Islet of Langerhans (tissue), 1 donor: ENCODE results near the gene SPEF1.
"Not testable (repeated sequence)": the region's sequence is repeated elsewhere in the genome, so short reads cannot be mapped to it uniquely, and the experiment has no call there.

Experiments used
- FAIRE-seq: peaks from one replicate; lab custom pipeline; 2011; peaks lifted over from hg19 to GRCh38; lab: Jason Lieb, UNC

SPEF1 gene

DNA sequence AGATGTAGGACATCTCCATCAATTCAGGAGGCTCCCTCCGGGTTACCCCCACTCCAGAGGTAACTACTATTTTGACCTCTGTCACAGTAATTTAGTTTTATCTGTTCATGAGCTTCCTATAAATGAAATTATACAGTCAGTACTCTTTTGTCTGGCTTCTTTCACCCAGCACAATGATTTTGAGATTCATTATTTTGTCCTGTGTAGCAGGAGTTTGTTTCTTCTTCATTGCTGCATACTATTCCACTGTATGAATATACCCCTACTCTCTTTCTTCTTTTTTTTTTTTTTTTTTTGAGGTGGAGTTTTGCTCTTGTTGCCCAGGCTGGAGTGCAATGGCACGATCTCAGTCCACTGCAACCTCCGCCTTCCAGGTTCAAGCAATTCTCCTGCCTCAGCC is 27.3 kb upstream of the SPEF1 start:
- no peak for FAIRE-seq

DNA sequence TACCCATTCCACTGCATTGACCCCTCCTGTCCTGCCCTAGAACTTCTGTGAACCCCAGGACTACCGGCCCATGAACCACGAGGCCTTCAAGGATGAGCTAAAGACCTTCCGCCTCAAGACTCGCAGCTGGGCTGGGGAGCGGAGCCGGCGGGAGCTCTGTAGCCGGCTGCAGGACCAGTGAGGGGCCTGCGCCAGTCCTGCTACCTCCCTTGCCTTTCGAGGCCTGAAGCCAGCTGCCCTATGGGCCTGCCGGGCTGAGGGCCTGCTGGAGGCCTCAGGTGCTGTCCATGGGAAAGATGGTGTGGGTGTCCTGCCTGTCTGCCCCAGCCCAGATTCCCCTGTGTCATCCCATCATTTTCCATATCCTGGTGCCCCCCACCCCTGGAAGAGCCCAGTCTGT is 23.5 kb upstream of the SPEF1 start:
- FAIRE-seq, result no peak

DNA sequence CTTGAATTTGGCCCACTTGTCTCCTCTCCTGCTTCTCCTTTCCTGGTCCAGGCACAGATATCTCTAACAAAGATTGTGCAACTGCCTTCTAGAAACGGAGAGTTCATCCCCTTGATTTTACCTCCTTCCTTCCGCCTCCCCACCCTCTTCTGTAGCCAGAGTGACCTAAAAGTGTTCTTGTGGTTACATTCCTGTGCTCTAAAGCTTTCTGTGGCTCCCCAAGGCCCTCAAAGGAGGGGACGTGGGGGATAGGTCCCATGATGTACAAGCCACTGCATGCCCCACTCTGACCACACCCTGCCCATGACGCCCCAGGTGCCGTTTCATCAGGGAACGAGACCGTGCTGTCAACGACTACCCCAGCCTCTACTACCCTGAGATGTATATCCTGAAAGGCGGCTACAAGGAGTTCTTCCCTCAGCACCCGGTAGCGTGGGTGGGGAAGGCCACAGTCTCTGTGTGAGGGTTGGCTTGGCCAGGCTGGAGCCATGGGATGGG is 23.1 kb upstream of the SPEF1 start:
- no peak for FAIRE-seq

GRCh38 chr20:3803854-3804253 is 22.6 kb upstream of the SPEF1 start:
- FAIRE-seq, result no peak

- no peak for FAIRE-seq
These were observed 22.0 kb upstream of the SPEF1 start for GRCh38 chr20:3803289-3803688.

DNA sequence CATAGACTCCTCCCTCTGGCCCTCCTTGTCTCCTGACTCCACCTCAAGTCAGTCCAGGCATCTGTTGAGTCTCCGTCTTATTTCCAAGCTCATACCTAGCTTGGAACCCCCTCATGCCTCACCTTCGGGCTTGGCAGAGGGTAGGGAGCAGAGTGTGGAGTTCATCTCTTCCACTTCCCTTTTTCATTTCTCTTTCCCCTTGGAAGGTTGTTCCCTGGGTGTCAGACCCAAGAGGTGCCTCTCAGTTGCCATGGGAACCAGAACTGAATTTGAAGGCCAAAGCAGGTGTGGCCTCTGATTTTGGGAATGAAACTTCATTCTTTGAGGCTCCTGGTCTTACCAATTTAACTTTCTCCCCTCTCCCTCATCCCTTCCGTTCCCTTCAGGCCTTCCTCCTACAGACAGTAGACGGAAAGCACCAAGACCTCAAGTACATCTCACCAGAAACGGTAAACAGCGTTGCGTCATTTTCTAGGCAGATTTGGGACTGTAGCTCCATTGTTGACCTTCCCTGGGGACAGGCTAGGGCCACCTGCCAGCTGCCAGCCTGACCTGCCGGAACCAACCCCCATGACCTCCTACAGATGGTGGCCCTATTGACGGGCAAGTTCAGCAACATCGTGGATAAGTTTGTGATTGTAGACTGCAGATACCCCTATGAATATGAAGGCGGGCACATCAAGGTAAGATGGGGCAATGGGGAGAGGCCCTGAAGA is 21.4 kb upstream of the SPEF1 start:
- no peak for FAIRE-seq

- FAIRE-seq, result no peak
These were observed 20.6 kb upstream of the SPEF1 start for GRCh38 chr20:3801846-3802245.

DNA sequence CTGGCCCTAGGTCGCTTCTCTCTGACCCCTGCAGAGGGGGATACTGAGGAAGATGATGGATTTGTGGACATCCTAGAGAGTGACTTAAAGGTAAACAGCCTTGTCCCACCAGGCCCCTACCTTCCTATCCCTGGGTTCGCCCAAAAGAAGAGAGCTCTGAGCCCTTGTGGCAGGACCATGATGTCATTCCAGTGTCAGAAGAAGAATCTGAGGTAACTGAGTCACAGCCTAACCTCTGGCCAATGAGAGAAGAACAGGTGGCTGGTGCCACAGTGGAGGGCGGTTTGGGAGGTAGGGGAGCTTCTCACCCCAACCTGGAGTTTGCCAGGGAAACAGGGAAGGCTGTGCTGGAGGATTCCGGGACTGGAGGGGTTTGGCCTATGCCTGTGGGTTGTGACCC is 20.1 kb upstream of the SPEF1 start:
- no peak for FAIRE-seq

DNA sequence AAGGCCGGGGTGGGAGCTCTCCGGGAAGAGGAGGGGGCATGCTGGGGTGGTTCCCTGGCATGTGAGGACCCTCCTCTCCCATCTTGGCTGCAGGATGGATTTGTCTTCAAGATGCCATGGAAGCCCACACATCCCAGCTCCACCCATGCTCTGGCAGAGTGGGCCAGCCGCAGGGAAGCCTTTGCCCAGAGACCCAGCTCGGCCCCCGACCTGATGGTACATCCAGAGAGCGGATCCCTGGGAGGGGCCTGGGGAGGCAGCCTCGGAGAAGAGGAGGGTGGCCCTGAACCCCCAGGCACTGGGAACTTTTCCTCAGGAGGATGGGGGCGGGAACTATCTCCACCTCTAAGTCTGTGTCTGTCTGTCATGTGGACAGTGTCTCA is 19.6 kb upstream of the SPEF1 start:
- FAIRE-seq, result no peak

DNA sequence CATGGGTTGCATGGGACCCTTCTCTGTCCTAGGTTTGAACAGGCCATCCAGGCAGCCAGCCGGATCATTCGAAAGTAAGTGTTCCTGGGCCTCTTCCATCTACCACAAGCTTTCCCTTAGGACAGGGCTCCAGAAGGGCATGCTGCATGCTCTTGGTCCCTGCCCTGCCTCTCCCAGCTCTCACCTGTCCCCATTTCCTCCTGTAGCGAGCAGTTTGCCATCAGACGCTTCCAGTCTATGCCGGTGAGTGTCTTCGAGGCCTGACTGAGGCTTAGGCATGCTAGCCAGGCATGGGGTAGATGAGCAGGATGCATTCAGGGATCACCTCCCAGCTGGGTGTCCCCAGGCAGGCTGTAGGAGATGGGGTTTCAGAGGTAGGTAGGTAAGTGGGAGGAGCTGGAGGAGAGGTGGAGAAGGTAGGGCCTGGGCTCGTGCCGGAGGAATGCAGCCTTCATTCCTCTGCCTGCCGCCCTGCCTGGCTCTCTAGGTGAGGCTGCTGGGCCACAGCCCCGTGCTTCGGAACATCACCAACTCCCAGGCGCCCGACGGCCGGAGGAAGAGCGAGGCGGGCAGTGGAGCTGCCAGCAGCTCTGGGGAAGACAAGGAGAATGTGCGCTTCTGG is 19.1 kb upstream of the SPEF1 start:
- no peak for FAIRE-seq

GRCh38 chr20:3798908-3799248 is 17.6 kb upstream of the SPEF1 start:
- FAIRE-seq, result no peak

DNA sequence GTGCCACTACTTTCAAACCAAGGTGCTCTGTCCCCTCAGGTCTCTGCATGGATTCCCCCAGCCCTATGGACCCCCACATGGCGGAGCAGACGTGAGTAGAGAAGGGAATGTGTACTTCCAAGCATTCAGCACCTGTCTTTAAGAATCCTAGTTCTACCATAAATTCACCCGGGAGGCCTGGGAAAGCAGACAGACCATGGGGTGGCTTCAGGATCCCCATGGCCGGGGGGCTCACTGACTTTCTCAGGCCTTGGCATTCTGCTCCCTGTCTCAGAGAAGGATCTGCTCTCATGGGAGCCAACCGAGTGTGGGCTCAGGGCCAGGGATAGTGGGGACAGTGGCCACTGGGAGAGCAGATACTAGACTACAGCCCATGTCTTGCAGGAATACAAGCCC is 17.1 kb upstream of the SPEF1 start:
- no peak for FAIRE-seq

- FAIRE-seq, result no peak
These were observed 16.5 kb upstream of the SPEF1 start for GRCh38 chr20:3797592-3798372.

- no peak for FAIRE-seq
These were observed 15.9 kb upstream of the SPEF1 start for GRCh38 chr20:3797226-3797545.

DNA sequence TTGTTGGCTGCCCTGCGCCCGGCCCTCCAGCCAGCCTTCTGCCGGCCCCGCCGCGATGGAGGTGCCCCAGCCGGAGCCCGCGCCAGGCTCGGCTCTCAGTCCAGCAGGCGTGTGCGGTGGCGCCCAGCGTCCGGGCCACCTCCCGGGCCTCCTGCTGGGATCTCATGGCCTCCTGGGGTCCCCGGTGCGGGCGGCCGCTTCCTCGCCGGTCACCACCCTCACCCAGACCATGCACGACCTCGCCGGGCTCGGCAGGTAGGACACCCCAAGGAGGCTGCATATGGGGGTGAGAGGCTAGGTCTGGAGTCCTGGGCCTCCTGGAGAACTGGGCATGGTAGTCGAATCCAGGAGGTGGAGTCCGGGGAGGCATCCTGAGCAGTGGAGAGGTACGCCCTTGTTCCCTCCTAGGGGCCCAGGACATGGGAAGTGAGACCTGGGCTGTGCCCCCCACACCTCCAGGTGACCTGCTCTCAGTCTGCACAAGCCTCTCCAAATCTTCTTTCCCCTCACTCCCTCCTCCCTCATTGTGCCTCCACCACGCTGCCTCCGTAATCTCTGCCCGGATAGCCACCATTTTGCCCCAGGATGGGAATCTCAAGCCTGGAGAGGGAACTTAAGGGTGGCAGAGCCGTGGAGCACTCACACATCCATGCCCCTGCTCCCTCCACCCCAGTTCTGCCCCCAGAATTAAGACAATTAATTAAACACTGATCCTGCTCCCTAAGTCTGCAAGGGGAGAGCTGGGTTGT is 15.4 kb upstream of the SPEF1 start:
- FAIRE-seq, result no peak

GRCh38 chr20:3795511-3796468 is 14.5 kb upstream of the SPEF1 start, which contains the start of gene CDC25B:
TSS of gene CDC25B (plus strand) at chr20:3796310. CDS start at chr20:3796532, 222 bp downstream.
- no peak for FAIRE-seq

GRCh38 chr20:3794701-3795420 is 13.6 kb upstream of the SPEF1 start:
- FAIRE-seq, result no peak

- not testable (repeated sequence) for FAIRE-seq
These were observed 12.9 kb upstream of the SPEF1 start for GRCh38 chr20:3794168-3794567.

GRCh38 chr20:3789201-3789600 is 8.0 kb upstream of the SPEF1 start:
- not testable (repeated sequence) for FAIRE-seq

- no peak for FAIRE-seq
These were observed 7.5 kb upstream of the SPEF1 start for GRCh38 chr20:3788685-3789155.
